Stimulated activated CD8-positive, alpha-beta memory T cell treated with anti-CD3 and anti-CD28 coated beads, Interleukin-15, amount 100 ng/mL, for 1 hour (primary cell): ENCODE results near the gene TMEM151B.
"Not testable (repeated sequence)": the region's sequence is repeated elsewhere in the genome, so short reads cannot be mapped to it uniquely, and the experiment has no call there.

ENCODE experiments used
- DNase-seq: peaks from one replicate; pipeline ENCODE4 v3.0.0-alpha.2; 2020; ENCODE audit warnings: low read depth

Gene TMEM151B

GRCh38 chr6:44333942-44334341, 63.7 kb downstream of the TMEM151B start:
- DNase-seq, result no peak

- no peak for DNase-seq
Measured at GRCh38 chr6:44335631-44336030, 65.4 kb downstream of the TMEM151B start.

- peak; percentile 41 for DNase-seq
Measured at GRCh38 chr6:44338228-44339122, 68.2 kb downstream of the TMEM151B start.

- DNase-seq, result no peak
Measured at GRCh38 chr6:44339301-44339700, 69.1 kb downstream of the TMEM151B start.

GRCh38 chr6:44339763-44340625, 69.7 kb downstream of the TMEM151B start:
- no peak for DNase-seq

- DNase-seq, result no peak
Measured at GRCh38 chr6:44341095-44341890, 71.0 kb downstream of the TMEM151B start.

- no peak for DNase-seq
Measured at GRCh38 chr6:44342052-44342451, 71.8 kb downstream of the TMEM151B start.

- DNase-seq, result no peak
Measured at GRCh38 chr6:44342489-44342888, 72.2 kb downstream of the TMEM151B start, which contains the start of gene SPATS1. SPATS1 (plus strand) TSS chr6:44342650; CDS start chr6:44343096, 446 bp downstream.

- not testable (repeated sequence) for DNase-seq
Measured at GRCh38 chr6:44346818-44347217, 76.6 kb downstream of the TMEM151B start.

GRCh38 chr6:44349904-44350649, 79.8 kb downstream of the TMEM151B start:
- no peak for DNase-seq

- not testable (repeated sequence) for DNase-seq
Measured at GRCh38 chr6:44350650-44350994, 80.4 kb downstream of the TMEM151B start.

GRCh38 chr6:44352259-44352658, 82.0 kb downstream of the TMEM151B start:
- no peak for DNase-seq

GRCh38 chr6:44353336-44353735, 83.1 kb downstream of the TMEM151B start:
- no peak for DNase-seq

GRCh38 chr6:44355640-44356039, 85.4 kb downstream of the TMEM151B start:
- DNase-seq, result no peak

- no peak for DNase-seq
Measured at GRCh38 chr6:44356487-44356886, 86.2 kb downstream of the TMEM151B start.
